DND-41 (cell line): ENCODE results near the gene C6orf141.
"Not testable (repeated sequence)": the region's sequence is repeated elsewhere in the genome, so short reads cannot be mapped to it uniquely, and the experiment has no call there.

ENCODE experiments used
- ATAC-seq: fragments of 200-7000 bp; cut with Tn5 transposase; 3 replicates; pipeline ENCODE4 v1.9.1; 2021; ENCODE audit warnings: low read depth; ENCODE audit not compliant: insufficient read depth
- DNase-seq: peaks from one replicate; pipeline ENCODE4 v3.0.0-alpha.2; 2020
- H2AFZ ChIP-seq: 2 replicates; pipeline ENCODE4 v1.6.0; 2012; ENCODE audit warnings: low read depth, low read length
- H3K27ac ChIP-seq: 2 replicates; pipeline ENCODE4 v1.5.1; 2012; ENCODE audit warnings: low read length, inconsistent platforms
- H3K27me3 ChIP-seq: fragments of 200-600 bp; sonication (generic); 2 replicates; pipeline ENCODE4 v1.6.0; 2012; ENCODE audit warnings: low read length, mild to moderate bottlenecking, inconsistent platforms; ENCODE audit not compliant: insufficient read depth, poor library complexity
- H3K36me3 ChIP-seq: 2 replicates; pipeline ENCODE4 v1.5.1; 2012; ENCODE audit warnings: low read length, inconsistent platforms; ENCODE audit not compliant: insufficient read depth
- H3K4me1 ChIP-seq: 2 replicates; pipeline ENCODE4 v1.5.1; 2012; ENCODE audit warnings: mild to moderate bottlenecking, low read length; ENCODE audit not compliant: insufficient read depth
- H3K4me2 ChIP-seq: 2 replicates; pipeline ENCODE4 v1.6.0; 2012; ENCODE audit warnings: mild to moderate bottlenecking, moderate library complexity, low read length, inconsistent platforms; ENCODE audit not compliant: insufficient read depth
- H3K4me3 ChIP-seq, 2 experiments: fragments of 200-600 bp in 1 of 2; shearing (Covaris generic) in 1 of 2; 2 replicates each; pipeline ENCODE4 v1.5.1; 2012 to 2016; ENCODE audit warnings: inconsistent platforms in 2 of 2, low read length in 2 of 2, mild to moderate bottlenecking in 2 of 2, low read depth in 1 of 2, moderate library complexity in 1 of 2
- H3K79me2 ChIP-seq: 2 replicates; pipeline ENCODE4 v1.6.0; 2012; ENCODE audit warnings: low read length, inconsistent platforms; ENCODE audit not compliant: insufficient read depth
- H3K9ac ChIP-seq: 2 replicates; pipeline ENCODE4 v1.6.0; 2012; ENCODE audit warnings: low read depth, mild to moderate bottlenecking, inconsistent platforms, low read length, moderate library complexity
- H3K9me3 ChIP-seq: 2 replicates; pipeline ENCODE4 v1.5.1; 2012; ENCODE audit warnings: low read length, moderate library complexity, mild to moderate bottlenecking, inconsistent platforms; ENCODE audit not compliant: insufficient read depth, severe bottlenecking
- H4K20me1 ChIP-seq: 2 replicates; pipeline ENCODE4 v1.6.0; 2012; ENCODE audit warnings: low read length; ENCODE audit not compliant: insufficient read depth
- EZH2 ChIP-seq: IDR thresholded peaks from 3 replicates; pipeline ENCODE4 v1.6.1; 2012; ENCODE audit warnings: borderline replicate concordance, low read depth, mild to moderate bottlenecking, moderate library complexity, low read length, inconsistent platforms; ENCODE audit not compliant: severe bottlenecking
- TF ChIP-seq, protein P1 (sequence below): IDR thresholded peaks from 2 replicates; pipeline ENCODE4 v1.5.1; 2012; ENCODE audit warnings: borderline replicate concordance, low read length, moderate library complexity, mild to moderate bottlenecking; ENCODE audit not compliant: poor library complexity, severe bottlenecking; ENCODE audit errors: extremely low read depth

C6orf141 gene

DNA sequence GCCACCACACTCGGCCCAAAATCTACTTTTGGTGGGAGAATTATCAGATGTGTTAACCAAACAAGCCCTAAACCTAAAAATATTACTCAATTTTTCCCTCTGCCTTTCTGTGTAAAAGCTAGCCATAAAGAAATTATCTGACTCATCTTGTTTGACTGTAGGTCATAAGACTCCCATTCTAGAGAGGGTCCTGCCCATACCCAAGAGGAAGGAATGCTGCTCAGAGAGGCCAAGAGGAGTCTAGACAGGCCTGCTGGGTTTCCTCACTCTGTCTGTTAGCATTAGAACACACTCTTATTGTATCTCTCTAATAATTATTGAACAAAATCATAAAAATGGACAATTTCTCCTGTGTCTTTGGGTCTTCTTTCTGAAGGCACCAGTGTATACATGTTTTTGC, 26.1 kb downstream of the C6orf141 start:
- Histone ChIP-seq H3K4me1 (no peaks in the 10 kb centered on the region), H4K20me1 (no peaks in the 10 kb centered on the region), H3K4me3 (no peak overlapping the region), H3K79me2 (no peaks in the 10 kb centered on the region), H3K9me3 (no peaks in the 10 kb centered on the region), H3K27me3 (no peaks in the 10 kb centered on the region), H3K4me2 (no peak overlapping the region), H3K36me3 (no peaks in the 10 kb centered on the region), H3K9ac (no peak overlapping the region), H3K27ac (no peak overlapping the region), H2AFZ (no peak overlapping the region)
- DNase-seq (no peak), ATAC-seq (no peak)
- TF ChIP-seq, protein P1, sequence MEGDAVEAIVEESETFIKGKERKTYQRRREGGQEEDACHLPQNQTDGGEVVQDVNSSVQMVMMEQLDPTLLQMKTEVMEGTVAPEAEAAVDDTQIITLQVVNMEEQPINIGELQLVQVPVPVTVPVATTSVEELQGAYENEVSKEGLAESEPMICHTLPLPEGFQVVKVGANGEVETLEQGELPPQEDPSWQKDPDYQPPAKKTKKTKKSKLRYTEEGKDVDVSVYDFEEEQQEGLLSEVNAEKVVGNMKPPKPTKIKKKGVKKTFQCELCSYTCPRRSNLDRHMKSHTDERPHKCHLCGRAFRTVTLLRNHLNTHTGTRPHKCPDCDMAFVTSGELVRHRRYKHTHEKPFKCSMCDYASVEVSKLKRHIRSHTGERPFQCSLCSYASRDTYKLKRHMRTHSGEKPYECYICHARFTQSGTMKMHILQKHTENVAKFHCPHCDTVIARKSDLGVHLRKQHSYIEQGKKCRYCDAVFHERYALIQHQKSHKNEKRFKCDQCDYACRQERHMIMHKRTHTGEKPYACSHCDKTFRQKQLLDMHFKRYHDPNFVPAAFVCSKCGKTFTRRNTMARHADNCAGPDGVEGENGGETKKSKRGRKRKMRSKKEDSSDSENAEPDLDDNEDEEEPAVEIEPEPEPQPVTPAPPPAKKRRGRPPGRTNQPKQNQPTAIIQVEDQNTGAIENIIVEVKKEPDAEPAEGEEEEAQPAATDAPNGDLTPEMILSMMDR, result no peak
- TF ChIP-seq EZH2, result no peak

DNA sequence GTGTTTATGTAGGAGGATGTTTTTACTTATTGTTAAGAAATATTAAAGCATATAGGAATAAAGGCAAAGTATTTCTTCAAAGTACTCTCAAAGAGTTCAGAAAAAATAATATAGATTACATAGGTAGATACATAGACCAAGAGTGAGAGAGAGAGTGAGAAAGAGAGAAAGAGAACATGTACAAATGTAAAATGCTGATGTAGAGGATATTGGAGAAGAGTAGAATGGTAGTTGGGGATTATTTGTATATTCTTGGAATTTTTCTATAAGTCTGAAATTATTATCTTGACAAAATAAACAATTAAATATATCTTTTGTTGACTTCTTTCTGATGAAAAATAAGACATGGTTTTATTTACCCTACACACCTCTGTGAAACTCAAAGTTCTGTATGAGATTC, 29.2 kb downstream of the C6orf141 start:
- Histone ChIP-seq H3K4me3 (no peak overlapping the region), H3K27ac (no peak overlapping the region), H3K9me3 (no peaks in the 10 kb centered on the region), H4K20me1 (no peaks in the 10 kb centered on the region), H3K4me2 (no peak overlapping the region), H2AFZ (no peak overlapping the region), H3K79me2 (no peaks in the 10 kb centered on the region), H3K27me3 (no peaks in the 10 kb centered on the region), H3K9ac (no peak overlapping the region), H3K4me1 (no peaks in the 10 kb centered on the region), H3K36me3 (no peaks in the 10 kb centered on the region)
- ATAC-seq (no peak), DNase-seq (no peak)
- TF ChIP-seq, protein P1, result no peak
- no peak for TF ChIP-seq EZH2

GRCh38 chr6:49582529-49582928, 32.1 kb downstream of the C6orf141 start:
- TF ChIP-seq, protein P1, result no peak
- no peak for TF ChIP-seq EZH2
- Histone ChIP-seq H3K27ac (no peak overlapping the region), H3K79me2 (no peaks in the 10 kb centered on the region), H3K36me3 (no peaks in the 10 kb centered on the region), H3K4me3 (no peak overlapping the region), H4K20me1 (no peaks in the 10 kb centered on the region), H3K4me1 (no peaks in the 10 kb centered on the region), H3K4me2 (no peak overlapping the region), H3K9ac (no peak overlapping the region), H2AFZ (no peak overlapping the region), H3K27me3 (no peaks in the 10 kb centered on the region), H3K9me3 (no peaks in the 10 kb centered on the region)
- DNase-seq (no peak), ATAC-seq (no peak)

- not testable (repeated sequence) for H3K9me3 ChIP-seq, H3K4me2 ChIP-seq, H3K36me3 ChIP-seq, H3K4me3 ChIP-seq, H3K4me1 ChIP-seq, DNase-seq, H3K27ac ChIP-seq, H3K9ac ChIP-seq, ATAC-seq, H3K27me3 ChIP-seq, H3K79me2 ChIP-seq, H4K20me1 ChIP-seq, H2AFZ ChIP-seq
These were observed 36.8 kb downstream of the C6orf141 start for GRCh38 chr6:49587262-49587661.
